Astrocyte (in vitro differentiated cells and primary cell): ENCODE measurements around the gene TTC34.

Experiments used
- EZH2 ChIP-seq: IDR thresholded peaks from 2 replicates; pipeline ENCODE4 v1.6.1; 2012; ENCODE audit warnings: mild to moderate bottlenecking, low read length, inconsistent platforms; ENCODE audit not compliant: insufficient read depth
- TF ChIP-seq, protein P1 (sequence below): IDR thresholded peaks from 2 replicates; pipeline ENCODE4 v1.5.1; 2011; ENCODE audit warnings: low read depth, mild to moderate bottlenecking, inconsistent platforms, low read length, moderate library complexity; ENCODE audit not compliant: insufficient read depth

GRCh38 chr1:2594641-2595131 is 206.8 kb downstream of the TTC34 start:
- TF ChIP-seq, protein P1, sequence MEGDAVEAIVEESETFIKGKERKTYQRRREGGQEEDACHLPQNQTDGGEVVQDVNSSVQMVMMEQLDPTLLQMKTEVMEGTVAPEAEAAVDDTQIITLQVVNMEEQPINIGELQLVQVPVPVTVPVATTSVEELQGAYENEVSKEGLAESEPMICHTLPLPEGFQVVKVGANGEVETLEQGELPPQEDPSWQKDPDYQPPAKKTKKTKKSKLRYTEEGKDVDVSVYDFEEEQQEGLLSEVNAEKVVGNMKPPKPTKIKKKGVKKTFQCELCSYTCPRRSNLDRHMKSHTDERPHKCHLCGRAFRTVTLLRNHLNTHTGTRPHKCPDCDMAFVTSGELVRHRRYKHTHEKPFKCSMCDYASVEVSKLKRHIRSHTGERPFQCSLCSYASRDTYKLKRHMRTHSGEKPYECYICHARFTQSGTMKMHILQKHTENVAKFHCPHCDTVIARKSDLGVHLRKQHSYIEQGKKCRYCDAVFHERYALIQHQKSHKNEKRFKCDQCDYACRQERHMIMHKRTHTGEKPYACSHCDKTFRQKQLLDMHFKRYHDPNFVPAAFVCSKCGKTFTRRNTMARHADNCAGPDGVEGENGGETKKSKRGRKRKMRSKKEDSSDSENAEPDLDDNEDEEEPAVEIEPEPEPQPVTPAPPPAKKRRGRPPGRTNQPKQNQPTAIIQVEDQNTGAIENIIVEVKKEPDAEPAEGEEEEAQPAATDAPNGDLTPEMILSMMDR, result no peak
- no peak for TF ChIP-seq EZH2
